NCI-H1436 (cell line): ENCODE results near the gene UPK3A.
"Not testable (repeated sequence)": the region's sequence is repeated elsewhere in the genome, so short reads cannot be mapped to it uniquely, and the experiment has no call there.

ENCODE experiments used
- DNase-seq: peaks from one replicate; lab custom pipeline; 2025; lab: John Stamatoyannopoulos, UW

Gene UPK3A

GRCh38 chr22:45281010-45281409, 3.7 kb upstream of the UPK3A start:
- DNase-seq: no peak

DNA sequence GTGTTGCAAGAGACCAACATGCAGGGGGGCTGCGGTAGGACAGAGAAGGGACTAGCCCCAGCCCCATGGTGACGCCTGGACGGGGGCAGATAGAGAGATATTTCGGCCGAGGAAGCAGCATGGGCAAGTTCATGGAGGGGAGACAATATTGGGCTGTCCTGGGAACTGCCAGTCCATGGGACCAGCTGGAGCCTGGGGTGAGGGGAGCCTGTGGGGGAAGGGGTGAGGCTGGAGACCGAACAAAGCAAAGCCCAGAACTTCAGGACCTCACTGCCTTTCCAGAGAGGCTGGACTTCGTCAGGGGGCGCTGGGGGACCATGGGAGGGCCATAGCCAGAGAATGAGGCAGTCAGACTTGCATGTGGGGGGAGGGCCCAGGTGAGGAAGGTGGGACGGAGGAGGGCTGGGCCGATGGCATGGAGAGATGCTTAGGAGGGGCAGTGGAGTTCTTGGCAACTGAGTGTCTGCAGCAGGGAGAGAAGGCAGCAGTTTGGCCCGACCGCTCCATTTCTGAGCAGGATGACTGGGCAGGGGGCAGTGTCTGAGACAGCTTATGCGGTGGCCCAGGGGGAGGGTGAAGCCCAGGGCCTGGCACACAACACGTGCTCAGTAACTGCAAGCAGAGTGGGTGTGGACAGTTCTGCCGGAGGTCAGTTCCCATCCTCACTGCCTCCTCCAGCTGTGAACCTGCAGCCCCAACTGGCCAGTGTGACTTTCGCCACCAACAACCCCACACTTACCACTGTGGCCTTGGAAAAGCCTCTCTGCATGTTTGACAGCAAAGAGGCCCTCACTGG, 712 bp downstream of the UPK3A start:
- DNase-seq: no peak

- DNase-seq: no peak
Observed at GRCh38 chr22:45286854-45287551, 2.3 kb downstream of the UPK3A start.

GRCh38 chr22:45290410-45290936, 5.7 kb downstream of the UPK3A start:
- peak; percentile 74 for DNase-seq

DNA sequence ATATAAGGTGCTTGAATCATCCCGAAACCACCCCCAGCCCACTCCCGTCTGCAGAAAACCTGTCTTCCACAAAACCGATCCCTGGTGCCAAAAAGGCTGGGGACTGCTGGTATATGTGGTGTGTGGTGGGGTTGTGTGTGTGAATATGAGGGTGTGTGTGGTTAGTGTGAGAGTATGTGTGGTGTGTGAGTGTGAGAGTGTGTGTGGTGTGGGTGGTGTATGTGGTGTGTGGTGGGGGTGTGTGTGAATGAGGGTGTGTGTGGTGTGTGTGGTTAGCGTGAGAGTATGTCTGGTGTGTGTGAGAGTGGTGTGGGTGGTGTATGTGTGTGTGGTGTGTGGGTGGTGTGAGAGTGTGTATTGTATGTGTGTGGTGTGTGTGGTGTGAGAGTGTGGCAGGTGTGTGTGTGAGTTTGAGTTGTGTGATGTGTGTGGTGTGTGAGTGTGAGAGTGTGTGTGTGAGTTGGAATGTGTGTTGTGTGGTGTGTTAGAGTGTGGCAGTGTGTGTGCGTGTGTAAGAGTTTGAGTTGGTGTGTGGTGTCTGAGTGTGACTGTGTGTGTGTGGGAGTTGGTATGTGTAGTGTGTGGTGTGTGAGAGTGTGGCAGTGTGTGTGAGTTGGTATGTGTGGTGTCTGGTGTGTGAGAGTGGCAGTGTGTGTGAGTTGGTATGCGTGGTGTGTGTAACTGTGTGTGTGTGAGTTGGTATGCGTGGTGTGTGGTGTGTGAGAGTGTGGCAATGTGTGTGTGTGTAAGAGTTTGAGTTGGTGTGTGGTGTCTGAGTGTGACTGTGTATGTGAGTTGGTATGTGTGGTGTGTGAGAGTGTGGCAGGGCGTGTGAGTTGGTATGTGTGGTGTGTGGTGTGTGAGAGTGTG, 6.5 kb downstream of the UPK3A start:
- DNase-seq: no peak

DNA sequence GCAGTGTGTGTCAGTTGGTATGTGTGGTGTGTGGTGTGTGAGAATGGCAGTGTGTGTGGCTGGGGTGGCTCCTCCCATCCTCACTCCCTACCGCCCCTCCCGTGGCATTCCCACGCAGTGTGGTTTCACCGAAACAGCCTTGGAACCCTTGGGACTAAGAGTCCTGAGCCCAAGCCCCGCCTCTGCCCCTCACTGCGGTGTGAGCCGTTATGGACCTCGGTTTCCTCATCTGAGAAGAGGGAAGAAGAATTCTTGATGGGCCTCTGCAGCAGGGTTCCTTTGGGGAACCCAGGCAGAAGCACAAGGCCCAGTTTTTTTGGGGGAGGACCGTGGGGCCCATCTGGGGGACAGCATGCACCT, 7.2 kb downstream of the UPK3A start:
- DNase-seq: no peak

GRCh38 chr22:45292731-45293442, 8.1 kb downstream of the UPK3A start:
- no peak for DNase-seq

- DNase-seq: no peak
Observed at GRCh38 chr22:45294030-45294429, 9.3 kb downstream of the UPK3A start.

- not testable (repeated sequence) for DNase-seq
Observed at GRCh38 chr22:45295004-45295403, 10.3 kb downstream of the UPK3A start.

GRCh38 chr22:45295492-45295891, 10.7 kb downstream of the UPK3A start:
- DNase-seq: no peak

DNA sequence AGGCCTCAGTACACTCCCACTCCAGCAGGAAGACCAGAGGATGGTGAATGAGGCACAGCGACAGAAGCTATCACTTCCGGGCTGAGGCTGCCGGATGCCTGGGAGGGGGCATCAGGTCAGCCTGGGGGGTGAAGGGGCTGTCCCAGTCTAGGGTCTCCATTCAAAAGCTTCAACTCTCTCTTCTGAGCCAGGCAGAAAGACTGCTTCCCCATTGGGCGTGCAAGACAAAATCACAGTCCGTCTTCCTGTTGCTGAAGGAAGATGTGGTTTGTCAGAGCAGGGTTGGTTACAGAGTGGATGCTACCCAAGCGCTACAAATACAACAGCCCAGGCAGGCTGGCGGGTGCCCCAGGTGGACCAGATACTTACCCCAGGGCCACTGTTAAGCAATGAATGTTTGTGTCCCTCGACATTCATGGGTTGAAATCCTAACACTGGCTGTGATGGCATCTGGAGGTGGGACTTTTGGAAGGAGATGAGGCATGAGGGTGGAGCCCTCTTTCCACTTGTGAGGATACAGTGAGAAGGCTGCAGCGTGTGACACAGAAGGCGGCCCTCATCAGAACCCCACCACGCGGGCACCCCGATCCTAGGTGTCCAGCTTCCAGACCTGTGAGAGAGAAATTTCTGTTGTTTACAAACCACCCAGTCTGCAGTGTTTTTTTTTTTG, 12.0 kb downstream of the UPK3A start:
- no peak for DNase-seq

GRCh38 chr22:45298934-45299505, 14.3 kb downstream of the UPK3A start:
- no peak for DNase-seq

DNA sequence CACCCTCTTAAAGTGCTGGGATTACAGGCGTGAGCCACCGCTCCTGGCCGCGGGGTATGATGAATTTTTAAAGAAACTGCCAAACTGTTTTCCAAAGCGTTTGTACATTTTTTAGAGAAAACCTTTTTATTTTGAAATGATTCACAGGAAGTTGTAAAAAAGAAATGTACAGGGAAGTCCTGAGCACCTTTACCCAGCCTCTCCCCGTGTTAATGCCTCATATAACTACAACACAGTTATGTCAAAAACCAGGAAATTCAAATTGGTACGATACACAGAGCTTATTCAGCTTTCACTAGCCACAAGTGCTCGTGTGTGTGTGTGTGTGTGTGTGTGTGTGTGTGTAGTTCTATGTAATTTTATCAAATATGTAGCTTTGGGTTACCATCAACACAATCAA, 18.0 kb downstream of the UPK3A start:
- no peak for DNase-seq

GRCh38 chr22:45303181-45303580, 18.4 kb downstream of the UPK3A start:
- no peak for DNase-seq

GRCh38 chr22:45304971-45305370, 20.2 kb downstream of the UPK3A start:
- no peak for DNase-seq

DNA sequence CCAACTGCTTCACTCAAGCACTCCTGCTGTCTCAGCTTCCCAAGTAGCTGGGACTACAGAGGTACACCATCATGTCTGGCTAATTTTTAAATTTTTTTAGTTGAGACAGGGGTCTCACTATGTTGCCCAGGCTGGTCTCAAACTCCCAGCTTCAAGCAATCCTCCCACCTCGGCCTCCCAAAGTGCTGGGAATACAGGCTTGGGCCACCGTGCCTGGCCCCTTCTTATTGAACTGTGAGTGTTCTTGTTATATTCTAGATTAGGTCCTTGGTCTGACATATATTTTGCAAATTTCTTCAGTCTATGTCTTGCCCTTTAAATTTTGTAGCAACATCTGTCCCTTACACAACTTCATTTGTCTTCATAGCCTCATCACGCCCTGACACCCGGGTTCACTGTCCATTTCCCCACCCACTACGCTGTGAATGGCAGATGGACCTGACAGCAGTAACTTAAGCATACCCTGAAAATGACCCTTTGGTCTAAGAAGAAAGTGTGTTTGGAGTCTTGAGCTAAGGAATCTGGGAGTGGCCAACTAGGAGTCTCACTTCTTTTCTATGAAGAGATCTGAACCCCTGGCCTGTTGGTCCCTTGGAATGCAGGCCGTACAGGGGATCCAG, 20.8 kb downstream of the UPK3A start:
- no peak for DNase-seq

- DNase-seq: no peak
Observed at GRCh38 chr22:45306139-45306538, 21.4 kb downstream of the UPK3A start.

DNA sequence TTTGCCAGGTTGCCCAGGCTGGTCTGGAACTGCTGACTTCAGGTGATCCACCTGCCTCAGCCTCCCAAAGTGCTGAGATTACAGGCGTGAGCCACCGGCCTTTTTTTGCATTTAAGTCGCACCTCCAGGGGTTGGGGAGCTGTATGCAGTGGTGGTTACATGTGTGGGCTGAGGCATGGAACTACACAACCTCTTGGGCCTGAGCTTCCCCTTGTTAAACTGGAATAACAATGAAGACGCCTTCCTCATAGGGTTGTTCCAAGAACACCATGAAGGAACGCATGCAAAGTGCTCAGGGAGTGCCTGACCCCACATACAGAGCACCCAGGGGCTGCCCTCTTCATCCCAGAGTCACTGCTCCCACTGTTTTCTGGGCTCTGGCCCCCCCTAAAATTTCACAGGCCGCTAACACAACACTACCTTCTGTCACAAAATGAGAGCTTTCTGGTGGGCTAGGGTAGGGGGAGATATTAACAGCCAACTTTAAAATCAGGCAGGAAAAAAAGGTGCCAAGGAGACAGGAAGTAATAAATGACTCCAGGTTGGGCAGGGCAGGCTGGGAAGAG, 23.7 kb downstream of the UPK3A start:
- no peak for DNase-seq

- DNase-seq: no peak
Observed at GRCh38 chr22:45308957-45309421, 24.2 kb downstream of the UPK3A start.
